Progenitor cell of endocrine pancreas (in vitro differentiated cells): ENCODE data around the gene MPRIP. TPM values are rescaled to one million over a fixed set of nuclear protein-coding genes. Genes with fewer than 3 reads are reported as not detected.

Experiments
- DNase-seq: peaks from one replicate; pipeline ENCODE4 v3.0.0; 2021; ENCODE audit warnings: low spot score; ENCODE audit not compliant: unreplicated experiment
- H3K27ac Mint-ChIP-seq: 2 replicates; pipeline ENCODE4 v1.8.0; 2021; ENCODE audit warnings: mild to moderate bottlenecking, moderate library complexity, mixed read lengths
- H3K27me3 Mint-ChIP-seq: 2 replicates; pipeline ENCODE4 v1.8.0; 2021; ENCODE audit warnings: mixed read lengths
- H3K36me3 Mint-ChIP-seq: 2 replicates; pipeline ENCODE4 v1.8.0; 2022; ENCODE audit warnings: mixed read lengths; ENCODE audit not compliant: insufficient read depth
- H3K4me1 Mint-ChIP-seq: 2 replicates; pipeline ENCODE4 v1.8.0; 2021; ENCODE audit warnings: low read depth, mixed read lengths
- H3K4me3 Mint-ChIP-seq: 2 replicates; pipeline ENCODE4 v1.8.0; 2021; ENCODE audit warnings: low read depth, mild to moderate bottlenecking, moderate library complexity, mixed read lengths
- H3K9me3 Mint-ChIP-seq: 2 replicates; pipeline ENCODE4 v1.8.0; 2021; ENCODE audit warnings: low read depth, mixed read lengths
- total RNA-seq: library from RNA; stranded (reverse); gene quantifications from 2 replicates; pipeline ENCODE4 v1.2.1, GENCODE V29; 2021
- TF ChIP-seq, protein P1 (sequence below): fragments of 200-600 bp; sonication (generic); IDR thresholded peaks from one replicate; pipeline ENCODE4 v1.5.0; 2021; ENCODE audit warnings: antibody characterized with exemption, mild to moderate bottlenecking; ENCODE audit not compliant: unreplicated experiment

The MPRIP gene
- total RNA-seq, 1 donor from 2014 or later = 195 TPM

DNA sequence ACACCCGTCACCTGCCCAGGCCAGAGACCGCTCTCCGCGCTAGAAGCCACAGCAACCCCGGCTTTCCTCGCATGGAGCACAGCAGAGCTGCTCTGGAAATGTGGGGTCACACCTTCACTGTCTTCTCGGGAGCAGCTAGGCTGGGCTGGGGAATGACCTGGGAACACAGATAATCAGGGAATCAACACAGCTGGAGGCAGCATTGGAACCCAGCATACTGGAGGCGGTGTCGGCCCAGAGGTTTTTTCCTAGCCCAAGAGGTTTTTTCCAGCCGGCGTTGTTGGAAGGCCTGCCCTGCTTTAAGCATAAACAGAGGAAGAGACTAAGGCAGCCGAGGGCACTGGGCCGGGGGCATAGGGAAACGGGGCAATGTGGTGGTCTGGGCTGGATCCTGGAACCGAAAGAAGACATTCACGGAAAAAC, 164.7 kb downstream of the MPRIP start:
- H3K9me3 Mint-ChIP-seq = no peaks in the 10 kb centered on the region
- H3K27me3 Mint-ChIP-seq = no peaks in the 10 kb centered on the region
- no peaks in the 10 kb centered on the region for H3K36me3 Mint-ChIP-seq
- no peaks in the 10 kb centered on the region for H3K4me1 Mint-ChIP-seq
- no peak overlapping the region for H3K4me3 Mint-ChIP-seq
- DNase-seq = no peak
- TF ChIP-seq, protein P1, sequence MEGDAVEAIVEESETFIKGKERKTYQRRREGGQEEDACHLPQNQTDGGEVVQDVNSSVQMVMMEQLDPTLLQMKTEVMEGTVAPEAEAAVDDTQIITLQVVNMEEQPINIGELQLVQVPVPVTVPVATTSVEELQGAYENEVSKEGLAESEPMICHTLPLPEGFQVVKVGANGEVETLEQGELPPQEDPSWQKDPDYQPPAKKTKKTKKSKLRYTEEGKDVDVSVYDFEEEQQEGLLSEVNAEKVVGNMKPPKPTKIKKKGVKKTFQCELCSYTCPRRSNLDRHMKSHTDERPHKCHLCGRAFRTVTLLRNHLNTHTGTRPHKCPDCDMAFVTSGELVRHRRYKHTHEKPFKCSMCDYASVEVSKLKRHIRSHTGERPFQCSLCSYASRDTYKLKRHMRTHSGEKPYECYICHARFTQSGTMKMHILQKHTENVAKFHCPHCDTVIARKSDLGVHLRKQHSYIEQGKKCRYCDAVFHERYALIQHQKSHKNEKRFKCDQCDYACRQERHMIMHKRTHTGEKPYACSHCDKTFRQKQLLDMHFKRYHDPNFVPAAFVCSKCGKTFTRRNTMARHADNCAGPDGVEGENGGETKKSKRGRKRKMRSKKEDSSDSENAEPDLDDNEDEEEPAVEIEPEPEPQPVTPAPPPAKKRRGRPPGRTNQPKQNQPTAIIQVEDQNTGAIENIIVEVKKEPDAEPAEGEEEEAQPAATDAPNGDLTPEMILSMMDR = no peak
- H3K27ac Mint-ChIP-seq = no peak overlapping the region

DNA sequence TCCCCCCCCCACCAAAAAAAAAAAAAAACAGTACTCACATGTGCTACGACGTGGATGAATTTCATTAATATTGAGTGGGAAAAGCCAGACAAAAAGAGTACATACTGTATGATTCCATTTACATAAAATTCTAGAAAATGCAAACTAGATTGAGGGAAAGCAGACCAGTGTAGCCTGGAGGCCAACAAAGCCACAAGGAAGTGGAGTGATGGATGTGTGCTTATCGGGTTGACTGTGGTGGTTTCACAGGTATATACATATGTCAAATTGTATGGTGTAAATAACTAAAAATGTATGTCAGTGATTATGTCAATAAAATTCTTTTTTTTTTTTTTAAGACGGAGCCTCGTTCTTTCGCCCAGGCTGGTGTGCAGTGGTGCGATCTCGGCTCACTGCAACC, 165.7 kb downstream of the MPRIP start:
- Mint-ChIP-seq H3K27me3 (no peaks in the 10 kb centered on the region), H3K27ac (no peak overlapping the region), H3K36me3 (peaks cover 2% of the 10 kb centered on the region), H3K9me3 (no peaks in the 10 kb centered on the region), H3K4me1 (no peaks in the 10 kb centered on the region), H3K4me3 (no peak overlapping the region)
- no peak for DNase-seq
- TF ChIP-seq, protein P1 = no peak

DNA sequence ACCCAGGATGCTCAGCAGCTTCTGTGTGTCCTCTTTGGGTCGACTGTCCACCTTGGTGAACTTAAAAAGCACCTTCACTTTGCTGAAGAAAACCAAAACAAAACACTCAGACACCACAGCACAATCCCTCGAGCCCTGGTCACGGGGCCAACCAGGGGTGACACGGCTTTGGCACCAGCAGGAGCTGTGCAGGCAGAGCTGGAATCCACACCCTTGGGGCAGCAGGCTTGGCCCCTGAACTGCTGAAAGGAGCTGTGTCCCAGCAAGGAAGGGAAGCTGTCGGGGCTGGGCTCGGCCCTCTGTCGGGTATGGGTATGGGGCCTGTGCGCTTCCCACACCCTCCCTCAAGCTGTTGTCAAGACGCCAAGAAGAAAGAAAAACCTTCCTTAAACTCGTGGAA, 171.5 kb downstream of the MPRIP start:
- H3K27me3 Mint-ChIP-seq = no peaks in the 10 kb centered on the region
- no peak overlapping the region for H3K4me3 Mint-ChIP-seq
- TF ChIP-seq, protein P1 = no peak
- H3K9me3 Mint-ChIP-seq = no peaks in the 10 kb centered on the region
- peaks cover 14% of the 10 kb centered on the region for H3K36me3 Mint-ChIP-seq
- DNase-seq = no peak
- H3K27ac Mint-ChIP-seq = no peak overlapping the region
- no peaks in the 10 kb centered on the region for H3K4me1 Mint-ChIP-seq

DNA sequence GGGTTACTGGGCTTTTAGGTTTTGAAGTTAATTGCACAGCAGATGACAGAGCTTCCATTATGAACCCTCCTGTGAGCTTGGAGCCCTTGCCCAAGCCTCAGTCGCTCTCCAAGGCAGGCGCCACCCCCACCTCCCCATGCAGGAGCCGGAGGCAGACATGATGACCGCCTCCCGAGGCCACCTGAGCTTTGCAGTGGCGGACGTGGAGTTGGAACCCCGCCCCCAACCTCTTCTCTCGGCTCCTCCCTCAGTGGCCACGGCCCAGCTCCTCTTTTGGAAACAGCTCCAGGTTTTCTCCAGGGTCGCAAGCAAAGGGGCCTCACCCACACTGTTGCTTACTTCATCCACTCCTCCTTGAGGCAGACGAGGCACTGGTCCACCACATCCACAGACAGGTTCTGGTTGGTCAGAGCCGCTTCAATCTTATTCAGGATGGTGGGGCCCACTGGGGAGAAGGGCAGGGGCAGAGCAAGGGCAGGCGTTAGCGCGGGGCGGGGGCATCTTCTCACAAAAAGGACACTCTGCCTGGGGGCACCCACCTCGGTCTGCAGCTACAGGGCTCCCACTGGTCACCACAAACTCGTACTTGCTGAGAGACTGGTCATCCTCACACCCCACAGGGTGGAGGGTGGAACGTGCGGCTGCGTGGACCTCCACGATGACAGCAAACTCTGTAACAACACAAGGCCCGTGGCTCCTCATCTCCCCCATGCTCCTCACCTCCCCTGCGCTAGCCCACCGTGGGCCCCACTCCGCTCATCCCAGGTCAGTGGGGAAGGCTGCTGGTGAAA, 172.6 kb downstream of the MPRIP start:
- no peak overlapping the region for H3K27ac Mint-ChIP-seq
- no peaks in the 10 kb centered on the region for H3K4me1 Mint-ChIP-seq
- H3K9me3 Mint-ChIP-seq = no peaks in the 10 kb centered on the region
- no peak for DNase-seq
- peaks cover 14% of the 10 kb centered on the region for H3K36me3 Mint-ChIP-seq
- TF ChIP-seq, protein P1 = no peak
- no peaks in the 10 kb centered on the region for H3K27me3 Mint-ChIP-seq
- H3K4me3 Mint-ChIP-seq = no peak overlapping the region

DNA sequence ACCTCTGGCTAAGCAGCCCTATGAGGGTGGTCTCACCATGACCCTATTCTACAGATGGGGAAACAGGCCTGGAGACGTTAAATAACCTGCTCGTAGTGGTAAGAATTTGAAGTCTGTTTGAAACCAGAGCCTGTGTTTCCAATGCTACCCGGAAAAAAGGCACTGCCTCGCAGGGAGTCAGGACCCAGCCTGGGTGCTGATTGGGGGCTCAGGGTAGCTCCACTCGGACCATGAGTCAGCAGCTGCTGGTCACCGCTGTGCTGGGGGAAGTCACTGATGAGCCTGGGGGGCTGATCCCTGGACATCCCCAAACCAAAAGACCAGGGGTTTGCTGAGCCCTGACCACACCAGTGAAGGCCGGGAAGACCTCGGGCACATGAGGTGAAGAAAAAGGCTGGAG, 173.3 kb downstream of the MPRIP start:
- TF ChIP-seq, protein P1 = no peak
- H3K27ac Mint-ChIP-seq = no peak overlapping the region
- no peaks in the 10 kb centered on the region for H3K4me1 Mint-ChIP-seq
- no peaks in the 10 kb centered on the region for H3K9me3 Mint-ChIP-seq
- H3K36me3 Mint-ChIP-seq = peaks cover 14% of the 10 kb centered on the region
- H3K27me3 Mint-ChIP-seq = no peaks in the 10 kb centered on the region
- DNase-seq = no peak
- H3K4me3 Mint-ChIP-seq = no peak overlapping the region
